ENCODE measurements around the gene LCN15.

DNA sequence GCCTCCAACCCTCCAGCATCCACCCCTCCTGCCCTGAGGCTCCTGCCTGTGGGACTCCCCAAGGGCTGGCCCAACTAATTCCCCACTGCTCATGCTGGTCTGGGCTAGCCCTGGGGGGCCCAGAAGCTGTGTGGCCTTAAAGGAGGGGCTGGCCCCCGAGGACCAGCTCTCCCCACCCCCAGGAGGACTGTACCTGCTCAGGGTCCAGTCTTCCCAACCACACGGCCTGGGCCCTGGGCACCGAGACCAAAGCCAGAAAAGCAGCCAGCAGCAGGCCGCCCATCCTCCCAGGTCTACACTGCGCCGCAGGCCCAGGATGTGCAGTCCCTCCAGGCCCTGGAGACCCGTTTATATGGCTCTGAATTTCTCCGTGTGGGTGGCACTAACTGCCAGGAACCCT is 16.1 kb downstream of the LCN15 start, which contains the start of gene LCN6:
- TF ChIP-seq, protein P1, sequence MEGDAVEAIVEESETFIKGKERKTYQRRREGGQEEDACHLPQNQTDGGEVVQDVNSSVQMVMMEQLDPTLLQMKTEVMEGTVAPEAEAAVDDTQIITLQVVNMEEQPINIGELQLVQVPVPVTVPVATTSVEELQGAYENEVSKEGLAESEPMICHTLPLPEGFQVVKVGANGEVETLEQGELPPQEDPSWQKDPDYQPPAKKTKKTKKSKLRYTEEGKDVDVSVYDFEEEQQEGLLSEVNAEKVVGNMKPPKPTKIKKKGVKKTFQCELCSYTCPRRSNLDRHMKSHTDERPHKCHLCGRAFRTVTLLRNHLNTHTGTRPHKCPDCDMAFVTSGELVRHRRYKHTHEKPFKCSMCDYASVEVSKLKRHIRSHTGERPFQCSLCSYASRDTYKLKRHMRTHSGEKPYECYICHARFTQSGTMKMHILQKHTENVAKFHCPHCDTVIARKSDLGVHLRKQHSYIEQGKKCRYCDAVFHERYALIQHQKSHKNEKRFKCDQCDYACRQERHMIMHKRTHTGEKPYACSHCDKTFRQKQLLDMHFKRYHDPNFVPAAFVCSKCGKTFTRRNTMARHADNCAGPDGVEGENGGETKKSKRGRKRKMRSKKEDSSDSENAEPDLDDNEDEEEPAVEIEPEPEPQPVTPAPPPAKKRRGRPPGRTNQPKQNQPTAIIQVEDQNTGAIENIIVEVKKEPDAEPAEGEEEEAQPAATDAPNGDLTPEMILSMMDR (conservative IDR thresholded peaks at IDR 0.05; ENCODE audit: low read depth in 2 of 2), result no peak
- no peak for TF ChIP-seq EZH2phosphoT487 (IDR thresholded peaks at IDR 0.05; ENCODE audit: unreplicated experiment)
- TF ChIP-seq, protein P2, sequence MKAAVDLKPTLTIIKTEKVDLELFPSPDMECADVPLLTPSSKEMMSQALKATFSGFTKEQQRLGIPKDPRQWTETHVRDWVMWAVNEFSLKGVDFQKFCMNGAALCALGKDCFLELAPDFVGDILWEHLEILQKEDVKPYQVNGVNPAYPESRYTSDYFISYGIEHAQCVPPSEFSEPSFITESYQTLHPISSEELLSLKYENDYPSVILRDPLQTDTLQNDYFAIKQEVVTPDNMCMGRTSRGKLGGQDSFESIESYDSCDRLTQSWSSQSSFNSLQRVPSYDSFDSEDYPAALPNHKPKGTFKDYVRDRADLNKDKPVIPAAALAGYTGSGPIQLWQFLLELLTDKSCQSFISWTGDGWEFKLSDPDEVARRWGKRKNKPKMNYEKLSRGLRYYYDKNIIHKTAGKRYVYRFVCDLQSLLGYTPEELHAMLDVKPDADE (IDR thresholded peaks at IDR 0.05), result no peak
